HEK293 (cell line): Measurements from ENCODE around the gene CPM.
A peak's percentile ranks its signal among the peaks of the same experiment; 100 is the strongest.

ENCODE experiments used
- GFI1B ChIP-seq: fragments of 450-650 bp; formaldehyde crosslinking; IDR thresholded peaks from 2 replicates; pipeline ENCODE4 v1.5.1; 2016; ENCODE audit warnings: missing biosample characterization, missing genetic modification characterization
- GLIS1 ChIP-seq: fragments of 450-650 bp; formaldehyde crosslinking; IDR thresholded peaks from 2 replicates; pipeline ENCODE4 v1.5.1; 2016; ENCODE audit warnings: missing biosample characterization, missing genetic modification characterization
- IKZF3 ChIP-seq: fragments of 450-650 bp; IDR thresholded peaks from 2 replicates; pipeline ENCODE4 v1.5.0; 2018; ENCODE audit warnings: missing biosample characterization, mild to moderate bottlenecking, missing genetic modification characterization, moderate library complexity
- MYNN ChIP-seq: fragments of 450-650 bp; formaldehyde crosslinking; IDR thresholded peaks from 2 replicates; pipeline ENCODE4 v1.5.1; 2016; ENCODE audit warnings: missing biosample characterization, missing genetic modification characterization, borderline replicate concordance
- PATZ1 ChIP-seq: fragments of 450-650 bp; formaldehyde crosslinking; IDR thresholded peaks from 2 replicates; pipeline ENCODE4 v1.5.1; 2016; ENCODE audit warnings: missing biosample characterization, missing genetic modification characterization
- RBAK ChIP-seq: fragments of 450-650 bp; formaldehyde crosslinking; IDR thresholded peaks from 2 replicates; pipeline ENCODE4 v1.5.1; 2016; ENCODE audit warnings: missing biosample characterization, missing genetic modification characterization
- SP2 ChIP-seq: fragments of 450-650 bp; formaldehyde crosslinking; IDR thresholded peaks from 2 replicates; pipeline ENCODE4 v1.5.1; 2016; ENCODE audit warnings: missing biosample characterization, missing genetic modification characterization
- YY1 ChIP-seq: fragments of 450-650 bp; formaldehyde crosslinking; IDR thresholded peaks from 2 replicates; pipeline ENCODE4 v1.5.1; 2018; ENCODE audit warnings: missing biosample characterization, missing genetic modification characterization
- ZBTB17 ChIP-seq: fragments of 450-650 bp; formaldehyde crosslinking; IDR thresholded peaks from 2 replicates; pipeline ENCODE4 v1.5.1; 2016; ENCODE audit warnings: missing biosample characterization, missing genetic modification characterization
- ZBTB7A ChIP-seq: fragments of 450-650 bp; formaldehyde crosslinking; IDR thresholded peaks from 2 replicates; pipeline ENCODE4 v1.5.1; 2016; ENCODE audit warnings: low read depth, missing biosample characterization, missing genetic modification characterization
- ZFHX2 ChIP-seq: fragments of 450-650 bp; formaldehyde crosslinking; conservative IDR thresholded peaks from 2 replicates; pipeline ENCODE4 v1.5.1; 2016; ENCODE audit warnings: missing biosample characterization, missing genetic modification characterization
- ZNF184 ChIP-seq: fragments of 450-650 bp; IDR thresholded peaks from 2 replicates; pipeline ENCODE4 v1.5.1; 2018; ENCODE audit warnings: missing biosample characterization, mild to moderate bottlenecking, missing genetic modification characterization
- ZNF311 ChIP-seq: fragments of 450-650 bp; formaldehyde crosslinking; IDR thresholded peaks from 2 replicates; pipeline ENCODE4 v1.5.1; 2017; ENCODE audit warnings: missing biosample characterization, missing genetic modification characterization, borderline replicate concordance
- ZNF350 ChIP-seq: fragments of 450-650 bp; formaldehyde crosslinking; IDR thresholded peaks from 2 replicates; pipeline ENCODE4 v1.5.0; 2017; ENCODE audit warnings: missing biosample characterization, mild to moderate bottlenecking, missing genetic modification characterization
- ZNF366 ChIP-seq: fragments of 450-650 bp; formaldehyde crosslinking; conservative IDR thresholded peaks from 2 replicates; pipeline ENCODE4 v1.5.1; 2016; ENCODE audit warnings: missing biosample characterization, missing genetic modification characterization
- ZNF394 ChIP-seq: fragments of 450-650 bp; formaldehyde crosslinking; IDR thresholded peaks from 2 replicates; pipeline ENCODE4 v1.5.1; 2016; ENCODE audit warnings: missing biosample characterization, missing genetic modification characterization, mild to moderate bottlenecking, moderate library complexity, borderline replicate concordance
- ZNF404 ChIP-seq: fragments of 450-650 bp; formaldehyde crosslinking; IDR thresholded peaks from 2 replicates; pipeline ENCODE4 v1.5.1; 2017; ENCODE audit warnings: missing biosample characterization, missing genetic modification characterization
- ZNF433 ChIP-seq: fragments of 450-650 bp; formaldehyde crosslinking; IDR thresholded peaks from 2 replicates; pipeline ENCODE4 v1.5.1; 2016; ENCODE audit warnings: missing biosample characterization, missing genetic modification characterization, low read depth
- ZNF510 ChIP-seq: fragments of 450-650 bp; formaldehyde crosslinking; IDR thresholded peaks from 2 replicates; pipeline ENCODE4 v1.5.1; 2018; ENCODE audit warnings: mild to moderate bottlenecking, missing genetic modification characterization, missing biosample characterization; ENCODE audit not compliant: insufficient replicate concordance
- ZNF529 ChIP-seq: fragments of 450-650 bp; formaldehyde crosslinking; IDR thresholded peaks from 2 replicates; pipeline ENCODE4 v1.5.1; 2017; ENCODE audit warnings: missing genetic modification characterization, missing biosample characterization; ENCODE audit not compliant: insufficient replicate concordance
- ZNF558 ChIP-seq: fragments of 450-650 bp; formaldehyde crosslinking; IDR thresholded peaks from 2 replicates; pipeline ENCODE4 v1.5.1; 2016; ENCODE audit warnings: missing biosample characterization, missing genetic modification characterization
- ZNF580 ChIP-seq: fragments of 450-650 bp; formaldehyde crosslinking; IDR thresholded peaks from 2 replicates; pipeline ENCODE4 v1.5.1; 2016; ENCODE audit warnings: missing biosample characterization, missing genetic modification characterization
- ZNF624 ChIP-seq: fragments of 450-650 bp; formaldehyde crosslinking; IDR thresholded peaks from 2 replicates; pipeline ENCODE4 v1.5.1; 2017; ENCODE audit warnings: missing biosample characterization, missing genetic modification characterization
- ZNF658 ChIP-seq: fragments of 450-650 bp; formaldehyde crosslinking; IDR thresholded peaks from 2 replicates; pipeline ENCODE4; 2016; ENCODE audit warnings: missing biosample characterization, missing genetic modification characterization
- ZNF76 ChIP-seq: fragments of 450-650 bp; formaldehyde crosslinking; IDR thresholded peaks from 2 replicates; pipeline ENCODE4; 2016; ENCODE audit warnings: low read depth, missing biosample characterization, missing genetic modification characterization, borderline replicate concordance
- ZNF777 ChIP-seq: fragments of 450-650 bp; formaldehyde crosslinking; IDR thresholded peaks from 2 replicates; pipeline ENCODE4 v1.5.1; 2017; ENCODE audit warnings: missing biosample characterization, missing genetic modification characterization, borderline replicate concordance
- ZSCAN30 ChIP-seq: fragments of 450-650 bp; IDR thresholded peaks from 2 replicates; pipeline ENCODE4 v1.5.1; 2018; ENCODE audit warnings: missing biosample characterization, mild to moderate bottlenecking, missing genetic modification characterization, moderate library complexity
- TF ChIP-seq, protein P1 (sequence below): fragments of 450-650 bp; formaldehyde crosslinking; IDR thresholded peaks from 2 replicates; pipeline ENCODE4 v1.5.1; 2016; ENCODE audit warnings: missing biosample characterization, missing genetic modification characterization
- TF ChIP-seq, protein P2 (sequence below): sonication (generic); formaldehyde crosslinking; IDR thresholded peaks from 2 replicates; pipeline ENCODE4 v1.8.1; 2022; ENCODE audit warnings: mild to moderate bottlenecking, moderate library complexity, missing genetic modification reagents
- TF ChIP-seq, protein P3 (sequence below): fragments of 450-650 bp; formaldehyde crosslinking; IDR thresholded peaks from 2 replicates; pipeline ENCODE4 v1.5.1; 2016; ENCODE audit warnings: missing biosample characterization, missing genetic modification characterization
- TF ChIP-seq, protein P4 (sequence below): fragments of 450-650 bp; formaldehyde crosslinking; IDR thresholded peaks from 2 replicates; pipeline ENCODE4 v1.5.1; 2017; ENCODE audit warnings: missing biosample characterization, missing genetic modification characterization

CPM gene

DNA sequence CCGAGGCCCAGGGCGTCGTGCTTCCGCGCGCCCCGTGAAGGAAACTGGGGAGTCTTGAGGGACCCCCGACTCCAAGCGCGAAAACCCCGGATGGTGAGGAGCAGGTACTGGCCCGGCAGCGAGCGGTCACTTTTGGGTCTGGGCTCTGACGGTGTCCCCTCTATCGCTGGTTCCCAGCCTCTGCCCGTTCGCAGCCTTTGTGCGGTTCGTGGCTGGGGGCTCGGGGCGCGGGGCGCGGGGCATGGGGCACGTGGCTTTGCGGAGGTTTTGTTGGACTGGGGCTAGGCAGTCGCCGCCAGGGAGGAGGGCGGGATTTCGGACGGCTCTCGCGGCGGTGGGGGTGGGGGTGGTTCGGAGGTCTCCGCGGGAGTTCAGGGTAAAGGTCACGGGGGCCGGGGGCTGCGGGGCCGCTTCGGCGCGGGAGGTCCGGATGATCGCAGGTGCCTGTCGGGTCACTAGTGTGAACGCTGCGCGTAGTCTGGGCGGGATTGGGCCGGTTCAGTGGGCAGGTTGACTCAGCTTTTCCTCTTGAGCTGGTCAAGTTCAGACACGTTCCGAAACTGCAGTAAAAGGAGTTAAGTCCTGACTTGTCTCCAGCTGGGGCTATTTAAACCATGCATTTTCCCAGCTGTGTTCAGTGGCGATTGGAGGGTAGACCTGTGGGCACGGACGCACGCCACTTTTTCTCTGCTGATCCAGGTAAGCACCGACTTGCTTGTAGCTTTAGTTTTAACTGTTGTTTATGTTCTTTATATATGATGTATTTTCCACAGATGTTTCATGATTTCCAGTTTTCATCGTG lies 124.4 kb downstream of the CPM start (continued):
- TF ChIP-seq PATZ1 (tag by site-specific recombination): peak; percentile 96
- no peak; the same call in 1 of the 2 replicates for TF ChIP-seq ZNF777 (tag by site-specific recombination)
- TF ChIP-seq ZNF558 (tag by site-specific recombination): peak; percentile 73; the same call in 1 of the 2 replicates
- no peak for TF ChIP-seq MYNN (tag by site-specific recombination)
- TF ChIP-seq ZNF529 (tag by site-specific recombination): no peak
- TF ChIP-seq, protein P1, sequence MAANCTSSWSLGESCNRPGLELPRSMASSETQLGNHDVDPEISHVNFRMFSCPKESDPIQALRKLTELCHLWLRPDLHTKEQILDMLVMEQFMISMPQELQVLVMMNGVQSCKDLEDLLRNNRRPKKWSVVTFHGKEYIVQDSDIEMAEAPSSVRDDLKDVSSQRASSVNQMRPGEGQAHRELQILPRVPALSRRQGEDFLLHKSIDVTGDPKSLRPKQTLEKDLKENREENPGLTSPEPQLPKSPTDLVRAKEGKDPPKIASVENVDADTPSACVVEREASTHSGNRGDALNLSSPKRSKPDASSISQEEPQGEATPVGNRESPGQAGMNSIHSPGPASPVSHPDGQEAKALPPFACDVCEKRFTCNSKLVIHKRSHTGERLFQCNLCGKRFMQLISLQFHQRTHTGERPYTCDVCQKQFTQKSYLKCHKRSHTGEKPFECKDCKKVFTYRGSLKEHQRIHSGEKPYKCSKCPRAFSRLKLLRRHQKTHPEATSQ (tag by site-specific recombination): no peak
- TF ChIP-seq ZNF404 (tag by site-specific recombination): no peak
- 0 out of 2 replicates have a peak, but pooled peaks have one; percentile 42 for TF ChIP-seq ZBTB17 (tag by site-specific recombination)
- no peak for TF ChIP-seq RBAK (tag by site-specific recombination)
- peak; percentile 48; the same call in 1 of the 2 replicates for TF ChIP-seq YY1 (tag by site-specific recombination)
- TF ChIP-seq ZNF76 (tag by site-specific recombination): peak; percentile 74
- no peak for TF ChIP-seq ZNF311 (tag by site-specific recombination)
- TF ChIP-seq, protein P2, sequence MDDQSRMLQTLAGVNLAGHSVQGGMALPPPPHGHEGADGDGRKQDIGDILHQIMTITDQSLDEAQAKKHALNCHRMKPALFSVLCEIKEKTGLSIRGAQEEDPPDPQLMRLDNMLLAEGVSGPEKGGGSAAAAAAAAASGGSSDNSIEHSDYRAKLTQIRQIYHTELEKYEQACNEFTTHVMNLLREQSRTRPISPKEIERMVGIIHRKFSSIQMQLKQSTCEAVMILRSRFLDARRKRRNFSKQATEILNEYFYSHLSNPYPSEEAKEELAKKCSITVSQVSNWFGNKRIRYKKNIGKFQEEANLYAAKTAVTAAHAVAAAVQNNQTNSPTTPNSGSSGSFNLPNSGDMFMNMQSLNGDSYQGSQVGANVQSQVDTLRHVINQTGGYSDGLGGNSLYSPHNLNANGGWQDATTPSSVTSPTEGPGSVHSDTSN (CRISPR knock-in tag): no peak
- TF ChIP-seq ZFHX2 (tag by site-specific recombination): peak; percentile 86
- TF ChIP-seq ZNF394 (tag by site-specific recombination): peak; percentile 90; the same call in 1 of the 2 replicates
- TF ChIP-seq ZNF624 (tag by site-specific recombination): 0 out of 2 replicates have a peak, but pooled peaks have one; percentile 33
- TF ChIP-seq ZNF184 (tag by site-specific recombination): 0 out of 2 replicates have a peak, but pooled peaks have one; percentile 39
- TF ChIP-seq ZNF510 (tag by site-specific recombination): no peak
- TF ChIP-seq SP2 (tag by site-specific recombination): peak; percentile 75
- peak; percentile 95 for TF ChIP-seq IKZF3
- peak; percentile 98 for TF ChIP-seq GLIS1 (tag by site-specific recombination)
- TF ChIP-seq GFI1B (tag by site-specific recombination): peak; percentile 79; the same call in 1 of the 2 replicates
- TF ChIP-seq ZBTB7A (tag by site-specific recombination): peak; percentile 84; the same call in 1 of the 2 replicates
- TF ChIP-seq, protein P3, sequence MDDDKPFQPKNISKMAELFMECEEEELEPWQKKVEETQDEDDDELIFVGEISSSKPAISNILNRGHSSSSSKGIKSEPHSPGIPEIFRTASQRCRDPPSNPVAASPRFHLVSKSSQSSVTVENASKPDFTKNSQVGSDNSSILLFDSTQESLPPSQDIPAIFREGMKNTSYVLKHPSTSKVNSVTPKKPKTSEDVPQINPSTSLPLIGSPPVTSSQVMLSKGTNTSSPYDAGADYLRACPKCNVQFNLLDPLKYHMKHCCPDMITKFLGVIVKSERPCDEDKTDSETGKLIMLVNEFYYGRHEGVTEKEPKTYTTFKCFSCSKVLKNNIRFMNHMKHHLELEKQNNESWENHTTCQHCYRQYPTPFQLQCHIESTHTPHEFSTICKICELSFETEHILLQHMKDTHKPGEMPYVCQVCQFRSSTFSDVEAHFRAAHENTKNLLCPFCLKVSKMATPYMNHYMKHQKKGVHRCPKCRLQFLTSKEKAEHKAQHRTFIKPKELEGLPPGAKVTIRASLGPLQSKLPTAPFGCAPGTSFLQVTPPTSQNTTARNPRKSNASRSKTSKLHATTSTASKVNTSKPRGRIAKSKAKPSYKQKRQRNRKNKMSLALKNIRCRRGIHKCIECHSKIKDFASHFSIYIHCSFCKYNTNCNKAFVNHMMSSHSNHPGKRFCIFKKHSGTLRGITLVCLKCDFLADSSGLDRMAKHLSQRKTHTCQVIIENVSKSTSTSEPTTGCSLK (tag by site-specific recombination): no peak
- TF ChIP-seq ZNF658 (tag by site-specific recombination): no peak
- TF ChIP-seq ZNF580: peak; percentile 83
- TF ChIP-seq ZNF350 (tag by site-specific recombination): no peak
- TF ChIP-seq ZNF366: peak; percentile 90
- TF ChIP-seq, protein P4, sequence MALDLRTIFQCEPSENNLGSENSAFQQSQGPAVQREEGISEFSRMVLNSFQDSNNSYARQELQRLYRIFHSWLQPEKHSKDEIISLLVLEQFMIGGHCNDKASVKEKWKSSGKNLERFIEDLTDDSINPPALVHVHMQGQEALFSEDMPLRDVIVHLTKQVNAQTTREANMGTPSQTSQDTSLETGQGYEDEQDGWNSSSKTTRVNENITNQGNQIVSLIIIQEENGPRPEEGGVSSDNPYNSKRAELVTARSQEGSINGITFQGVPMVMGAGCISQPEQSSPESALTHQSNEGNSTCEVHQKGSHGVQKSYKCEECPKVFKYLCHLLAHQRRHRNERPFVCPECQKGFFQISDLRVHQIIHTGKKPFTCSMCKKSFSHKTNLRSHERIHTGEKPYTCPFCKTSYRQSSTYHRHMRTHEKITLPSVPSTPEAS (tag by site-specific recombination): no peak
- TF ChIP-seq ZNF433: no peak
- TF ChIP-seq ZSCAN30 (tag by site-specific recombination): peak; percentile 98
